Measurements from ENCODE around the gene S100A6.
"Not testable (repeated sequence)": the region's sequence is repeated elsewhere in the genome, so short reads cannot be mapped to it uniquely, and the experiment has no call there.

- TF ChIP-seq, protein P1, sequence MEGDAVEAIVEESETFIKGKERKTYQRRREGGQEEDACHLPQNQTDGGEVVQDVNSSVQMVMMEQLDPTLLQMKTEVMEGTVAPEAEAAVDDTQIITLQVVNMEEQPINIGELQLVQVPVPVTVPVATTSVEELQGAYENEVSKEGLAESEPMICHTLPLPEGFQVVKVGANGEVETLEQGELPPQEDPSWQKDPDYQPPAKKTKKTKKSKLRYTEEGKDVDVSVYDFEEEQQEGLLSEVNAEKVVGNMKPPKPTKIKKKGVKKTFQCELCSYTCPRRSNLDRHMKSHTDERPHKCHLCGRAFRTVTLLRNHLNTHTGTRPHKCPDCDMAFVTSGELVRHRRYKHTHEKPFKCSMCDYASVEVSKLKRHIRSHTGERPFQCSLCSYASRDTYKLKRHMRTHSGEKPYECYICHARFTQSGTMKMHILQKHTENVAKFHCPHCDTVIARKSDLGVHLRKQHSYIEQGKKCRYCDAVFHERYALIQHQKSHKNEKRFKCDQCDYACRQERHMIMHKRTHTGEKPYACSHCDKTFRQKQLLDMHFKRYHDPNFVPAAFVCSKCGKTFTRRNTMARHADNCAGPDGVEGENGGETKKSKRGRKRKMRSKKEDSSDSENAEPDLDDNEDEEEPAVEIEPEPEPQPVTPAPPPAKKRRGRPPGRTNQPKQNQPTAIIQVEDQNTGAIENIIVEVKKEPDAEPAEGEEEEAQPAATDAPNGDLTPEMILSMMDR (IDR thresholded peaks at IDR 0.05) = not testable (repeated sequence)
- not testable (repeated sequence) for TF ChIP-seq POLR2A (IDR thresholded peaks at IDR 0.05)
Measured at GRCh38 chr1:153575081-153575491, 39.3 kb upstream of the S100A6 start.

Data from lower leg skin (tissue), 3 donors.